K562 (cell line): ENCODE results near the gene FIZ1. TPM values are rescaled to one million over a fixed set of nuclear protein-coding genes. Genes with fewer than 3 reads are reported as not detected.

Source experiments
- CBFA2T3 ChIP-seq: fragments of 450-650 bp; IDR thresholded peaks from 2 replicates; pipeline ENCODE4 v1.6.1; 2017
- CBX5 ChIP-seq: IDR thresholded peaks from 2 replicates; pipeline ENCODE4 v1.6.1; 2014; ENCODE audit warnings: low read depth, borderline replicate concordance
- CEBPG ChIP-seq, 3 experiments: fragments of 200-800 bp in 1 of 3; sonication (Bioruptor generic) in 1 of 3; sonication (generic) in 1 of 3; formaldehyde crosslinking in 1 of 3; IDR thresholded peaks in 2 of 3; conservative IDR thresholded peaks in 1 of 3; 2 replicates each; pipeline versions ENCODE4 v1.6.1 to v1.8.0; 2016 to 2022; ENCODE audit warnings: missing compliant biosample characterization in 2 of 3, missing genetic modification characterization in 2 of 3, mild to moderate bottlenecking in 1 of 3, missing genetic modification reagents in 1 of 3
- CREB1 ChIP-seq, 2 experiments: sonication (generic) in 1 of 2; formaldehyde crosslinking in 1 of 2; IDR thresholded peaks; 2 replicates each; pipeline versions ENCODE4 v1.6.1 to v1.8.0; 2012 to 2022; ENCODE audit warnings: inconsistent platforms in 1 of 2, mild to moderate bottlenecking in 1 of 2, missing genetic modification reagents in 1 of 2, moderate library complexity in 1 of 2
- EGR1 ChIP-seq: fragments of 450-650 bp; conservative IDR thresholded peaks from 2 replicates; pipeline ENCODE4 v1.6.1; 2017; ENCODE audit warnings: mild to moderate bottlenecking
- HDGF ChIP-seq: fragments of 450-650 bp; IDR thresholded peaks from 2 replicates; pipeline ENCODE4 v1.6.1; 2016
- HNRNPK ChIP-seq: fragments of 200-400 bp; formaldehyde crosslinking; IDR thresholded peaks from one replicate; pipeline ENCODE4 v1.6.1; 2018; ENCODE audit warnings: mild to moderate bottlenecking, low read depth, low read length; ENCODE audit not compliant: poor library complexity, severe bottlenecking
- MAFK ChIP-seq: IDR thresholded peaks from 2 replicates; pipeline ENCODE4 v1.6.1; 2011; ENCODE audit warnings: low read length, improper control_type of control experiment
- MIER1 ChIP-seq: fragments of 450-650 bp; IDR thresholded peaks from 2 replicates; pipeline ENCODE4 v1.6.1; 2016; ENCODE audit warnings: antibody characterized with exemption, mild to moderate bottlenecking, low read depth
- MYNN ChIP-seq, 2 experiments: sonication (generic); formaldehyde crosslinking in 1 of 2; IDR thresholded peaks; 2 replicates each; pipeline versions ENCODE4 v1.5.0 to v1.6.1; 2016 to 2020; ENCODE audit warnings: antibody characterized with exemption in 1 of 2, missing genetic modification reagents in 1 of 2
- NELFE ChIP-seq: IDR thresholded peaks from 2 replicates; pipeline ENCODE4 v1.6.1; 2011; ENCODE audit warnings: mild to moderate bottlenecking; ENCODE audit not compliant: insufficient read depth, insufficient read length
- POLR2A ChIP-seq: fragments of 450-650 bp; conservative IDR thresholded peaks from 2 replicates; pipeline ENCODE4 v1.6.1; 2016
- RBM15 ChIP-seq: fragments of 200-400 bp; formaldehyde crosslinking; IDR thresholded peaks from 2 replicates; pipeline ENCODE4 v1.6.1; 2018; ENCODE audit warnings: mild to moderate bottlenecking, low read length, moderate library complexity; ENCODE audit not compliant: insufficient read depth
- RNF2 ChIP-seq: sonication (generic); IDR thresholded peaks from 2 replicates; pipeline ENCODE4 v1.6.1; 2016
- SAFB2 ChIP-seq: fragments of 200-400 bp; formaldehyde crosslinking; IDR thresholded peaks from 2 replicates; pipeline ENCODE4 v1.6.1; 2018; ENCODE audit warnings: borderline replicate concordance, low read length, low read depth, moderate library complexity; ENCODE audit not compliant: severe bottlenecking
- TAF15 ChIP-seq: fragments of 200-400 bp; formaldehyde crosslinking; IDR thresholded peaks from 2 replicates; pipeline ENCODE4 v1.6.1; 2017; ENCODE audit warnings: mild to moderate bottlenecking, low read depth, low read length, moderate library complexity
- TOE1 ChIP-seq, 2 experiments: fragments of 450-650 bp in 1 of 2; sonication (generic) in 1 of 2; formaldehyde crosslinking in 1 of 2; IDR thresholded peaks; 2 replicates each; pipeline versions ENCODE4 v1.7.1 to v1.8.0; 2016 to 2022; ENCODE audit warnings: borderline replicate concordance in 2 of 2, mild to moderate bottlenecking in 2 of 2, antibody characterized with exemption in 1 of 2, inconsistent platforms in 1 of 2, low read depth in 1 of 2, missing genetic modification reagents in 1 of 2, moderate library complexity in 1 of 2
- ZFP36 ChIP-seq: fragments of 150-350 bp; IDR thresholded peaks from 2 replicates; pipeline ENCODE4 v1.6.1; 2018; ENCODE audit warnings: low read length, low read depth; ENCODE audit not compliant: partially characterized antibody
- ZKSCAN3 ChIP-seq: fragments of 250-450 bp; sonication (Bioruptor Pico); IDR thresholded peaks from 2 replicates; pipeline ENCODE4 v1.4.0; 2020
- ZNF124 ChIP-seq: sonication (generic); formaldehyde crosslinking; IDR thresholded peaks from 2 replicates; pipeline ENCODE4 v1.8.1; 2022; ENCODE audit warnings: missing genetic modification reagents
- ZNF184 ChIP-seq: sonication (generic); formaldehyde crosslinking; IDR thresholded peaks from 2 replicates; pipeline ENCODE4 v1.5.0; 2020; ENCODE audit warnings: missing genetic modification reagents
- ZNF311 ChIP-seq: fragments of 250-450 bp; sonication (Bioruptor Pico); IDR thresholded peaks from 2 replicates; pipeline ENCODE4 v1.4.0; 2020; ENCODE audit warnings: mild to moderate bottlenecking, moderate library complexity
- ZNF436 ChIP-seq: fragments of 250-450, 450-650 bp; sonication (Bioruptor Pico); formaldehyde crosslinking; IDR thresholded peaks from 2 replicates; pipeline ENCODE4 v1.7.0; 2020; ENCODE audit warnings: mild to moderate bottlenecking
- ZNF507 ChIP-seq: conservative IDR thresholded peaks from 2 replicates; pipeline ENCODE4 v1.6.1; 2017; ENCODE audit warnings: missing genetic modification characterization, missing compliant biosample characterization
- polyA plus RNA-seq, 8 experiments: library from polyadenylated mRNA; depleted of rRNA in 4 of 8; stranded (reverse) in 5 of 8; unstranded in 3 of 8; fragments of >200 nt; fragmentation: Nextera tagmentation in 2 of 8; fragmentation: Illumina TruSeq in 1 of 8; extraction: Ambion mirVana in 2 of 8; extraction: Trizol in 1 of 8; gene quantifications; 2 replicates each; pipeline versions ENCODE4 v1.2.1 to v1.2.3, GENCODE V29; 2011 to 2014; ENCODE audit warnings: inconsistent platforms in 1 of 8, missing spikeins in 1 of 8
- total RNA-seq, 7 experiments: library from RNA; depleted of rRNA in 6 of 7; stranded (reverse); fragments of >200 nt in 6 of 7; fragmentation: Illumina TruSeq in 2 of 7; extraction: Trizol in 2 of 7; gene quantifications; 2 replicates each; pipeline versions ENCODE4 v1.2.1 to v1.2.3, GENCODE V29; 2011 to 2021; ENCODE audit warnings: low replicate concordance in 1 of 7
- TF ChIP-seq, protein P1 (sequence below): fragments of 250-450 bp; sonication (Bioruptor Pico); IDR thresholded peaks from 2 replicates; pipeline ENCODE4 v1.6.1; 2021; ENCODE audit warnings: mild to moderate bottlenecking
- TF ChIP-seq, protein P2 (sequence below): fragments of 450-650 bp; IDR thresholded peaks from 2 replicates; pipeline ENCODE4 v1.6.1; 2016; ENCODE audit warnings: antibody characterized with exemption
- TF ChIP-seq, protein P3 (sequence below): IDR thresholded peaks from 2 replicates; pipeline ENCODE4 v1.6.1; 2011; ENCODE audit warnings: borderline replicate concordance, low read depth, mild to moderate bottlenecking, moderate library complexity, low read length; ENCODE audit not compliant: insufficient read depth, poor library complexity, severe bottlenecking

The FIZ1 gene
- total and polyA plus RNA-seq, 9 of the 15 experiments (the other 6 are each of a cell fraction or from before 2014, with no cell fraction given), result 0.79 to 17.5 (median 5.5) TPM

DNA sequence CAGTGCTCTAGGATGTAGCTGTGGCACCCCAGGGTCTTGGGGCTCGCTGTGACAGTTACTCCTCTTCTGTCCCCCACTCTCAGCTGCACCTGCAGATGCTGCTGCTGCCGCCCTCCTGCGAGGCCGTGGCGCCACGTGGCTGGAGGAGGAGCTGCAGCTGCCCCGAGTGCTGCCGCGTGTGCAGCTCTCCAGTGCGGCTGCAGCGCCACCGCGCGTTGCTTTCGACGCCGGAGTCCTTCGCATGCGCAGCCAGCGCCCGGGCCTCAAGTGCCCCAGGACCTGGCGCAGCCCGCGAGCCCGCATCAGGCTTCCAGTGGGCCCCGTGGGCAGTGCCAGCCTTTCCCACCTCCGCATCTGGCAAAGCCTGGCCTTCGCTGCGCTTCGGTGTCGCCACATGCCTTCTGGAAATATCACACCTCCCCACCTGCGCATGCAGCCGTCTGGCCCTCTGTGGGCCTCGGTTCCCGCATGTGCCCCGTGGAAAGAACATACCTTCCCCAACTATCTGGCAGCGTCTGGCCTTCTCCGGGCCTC, 40.8 kb upstream of the FIZ1 start (continued):
- no peak for TF ChIP-seq TAF15
- TF ChIP-seq ZNF507, result no peak
- TF ChIP-seq CBX5, result no peak
- no peak for TF ChIP-seq HDGF
- TF ChIP-seq, protein P1, sequence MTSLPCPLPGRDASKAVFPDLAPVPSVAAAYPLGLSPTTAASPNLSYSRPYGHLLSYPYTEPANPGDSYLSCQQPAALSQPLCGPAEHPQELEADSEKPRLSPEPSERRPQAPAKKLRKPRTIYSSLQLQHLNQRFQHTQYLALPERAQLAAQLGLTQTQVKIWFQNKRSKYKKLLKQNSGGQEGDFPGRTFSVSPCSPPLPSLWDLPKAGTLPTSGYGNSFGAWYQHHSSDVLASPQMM (CRISPR knock-in tag), result no peak
- TF ChIP-seq, protein P2, sequence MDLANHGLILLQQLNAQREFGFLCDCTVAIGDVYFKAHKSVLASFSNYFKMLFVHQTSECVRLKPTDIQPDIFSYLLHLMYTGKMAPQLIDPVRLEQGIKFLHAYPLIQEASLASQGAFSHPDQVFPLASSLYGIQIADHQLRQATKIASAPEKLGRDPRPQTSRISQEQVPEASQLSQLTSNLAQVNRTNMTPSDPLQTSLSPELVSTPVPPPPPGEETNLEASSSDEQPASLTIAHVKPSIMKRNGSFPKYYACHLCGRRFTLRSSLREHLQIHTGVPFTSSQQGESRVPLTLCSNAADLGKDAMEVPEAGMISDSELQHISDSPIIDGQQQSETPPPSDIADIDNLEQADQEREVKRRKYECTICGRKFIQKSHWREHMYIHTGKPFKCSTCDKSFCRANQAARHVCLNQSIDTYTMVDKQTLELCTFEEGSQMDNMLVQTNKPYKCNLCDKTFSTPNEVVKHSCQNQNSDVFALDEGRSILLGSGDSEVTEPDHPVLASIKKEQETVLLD, result no peak; the same call in 1 of the 2 replicates
- TF ChIP-seq MYNN (IDR thresholded peaks at IDR 0.05), result 0 out of 2 replicates have a peak, but pooled peaks have one; percentile 38
- no peak for TF ChIP-seq MYNN (CRISPR knock-in tag; IDR thresholded peaks at IDR 0.05)
- TF ChIP-seq ZNF311 (CRISPR knock-in tag), result peak; percentile 79; the same call in 1 of the 2 replicates
- no peak for TF ChIP-seq MAFK
- TF ChIP-seq ZKSCAN3, result no peak
- no peak for TF ChIP-seq EGR1
- TF ChIP-seq, protein P3, sequence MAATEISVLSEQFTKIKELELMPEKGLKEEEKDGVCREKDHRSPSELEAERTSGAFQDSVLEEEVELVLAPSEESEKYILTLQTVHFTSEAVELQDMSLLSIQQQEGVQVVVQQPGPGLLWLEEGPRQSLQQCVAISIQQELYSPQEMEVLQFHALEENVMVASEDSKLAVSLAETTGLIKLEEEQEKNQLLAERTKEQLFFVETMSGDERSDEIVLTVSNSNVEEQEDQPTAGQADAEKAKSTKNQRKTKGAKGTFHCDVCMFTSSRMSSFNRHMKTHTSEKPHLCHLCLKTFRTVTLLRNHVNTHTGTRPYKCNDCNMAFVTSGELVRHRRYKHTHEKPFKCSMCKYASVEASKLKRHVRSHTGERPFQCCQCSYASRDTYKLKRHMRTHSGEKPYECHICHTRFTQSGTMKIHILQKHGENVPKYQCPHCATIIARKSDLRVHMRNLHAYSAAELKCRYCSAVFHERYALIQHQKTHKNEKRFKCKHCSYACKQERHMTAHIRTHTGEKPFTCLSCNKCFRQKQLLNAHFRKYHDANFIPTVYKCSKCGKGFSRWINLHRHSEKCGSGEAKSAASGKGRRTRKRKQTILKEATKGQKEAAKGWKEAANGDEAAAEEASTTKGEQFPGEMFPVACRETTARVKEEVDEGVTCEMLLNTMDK, result peak; percentile 69
- no peak for TF ChIP-seq SAFB2
- no peak for TF ChIP-seq NELFE
- TF ChIP-seq POLR2A, result no peak
- TF ChIP-seq MIER1, result no peak
- TF ChIP-seq HNRNPK, result no peak
- TF ChIP-seq ZNF124, result peak; percentile 95; the same call in 1 of the 2 replicates
- TF ChIP-seq CEBPG (CRISPR knock-in tag; IDR thresholded peaks at IDR 0.05), result no peak
- no peak for TF ChIP-seq CEBPG (tag; conservative IDR thresholded peaks at IDR 0.05 in 1 of 2, IDR thresholded peaks at IDR 0.05 in 1 of 2)
- TF ChIP-seq RNF2, result peak; percentile 95
- TF ChIP-seq RBM15, result no peak
- TF ChIP-seq ZNF184 (CRISPR knock-in tag), result no peak
- TF ChIP-seq CREB1 (IDR thresholded peaks at IDR 0.05), result no peak; the same call in 1 of the 2 replicates
- peak; percentile 87 for TF ChIP-seq CREB1 (CRISPR knock-in tag; IDR thresholded peaks at IDR 0.05)
- TF ChIP-seq ZNF436 (CRISPR knock-in tag), result no peak
- TF ChIP-seq CBFA2T3, result peak; percentile 28; the same call in 1 of the 2 replicates
- TF ChIP-seq TOE1 (IDR thresholded peaks at IDR 0.05; ENCODE audit: borderline replicate concordance), result no peak
- peak; percentile 99 for TF ChIP-seq TOE1 (CRISPR knock-in tag; IDR thresholded peaks at IDR 0.05; ENCODE audit: borderline replicate concordance, low read depth)
- TF ChIP-seq ZFP36, result no peak
